HG02852 (cell line): ENCODE measurements around the gene IGFBP2.

Source experiments
- ATAC-seq: cut with Tn5 transposase; IDR thresholded peaks from one replicate; pipeline ENCODE4 v1.9.1; 2021; ENCODE audit warnings: mild to moderate bottlenecking, moderate library complexity; ENCODE audit not compliant: unreplicated experiment

The IGFBP2 gene

GRCh38 chr2:216615298-216616082 lies 17.7 kb upstream of the IGFBP2 start:
- no peak for ATAC-seq

GRCh38 chr2:216616083-216616678 lies 17.0 kb upstream of the IGFBP2 start:
- ATAC-seq: no peak

GRCh38 chr2:216617159-216617815 lies 15.9 kb upstream of the IGFBP2 start:
- ATAC-seq: no peak

GRCh38 chr2:216618785-216619184 lies 14.4 kb upstream of the IGFBP2 start:
- no peak for ATAC-seq

GRCh38 chr2:216619411-216620393 lies 13.5 kb upstream of the IGFBP2 start:
- no peak for ATAC-seq

- no peak for ATAC-seq
Measured at GRCh38 chr2:216620786-216621185, 12.4 kb upstream of the IGFBP2 start.

- ATAC-seq: no peak
Measured at GRCh38 chr2:216621292-216621691, 11.9 kb upstream of the IGFBP2 start.

- no peak for ATAC-seq
Measured at GRCh38 chr2:216622526-216622925, 10.7 kb upstream of the IGFBP2 start.

- no peak for ATAC-seq
Measured at GRCh38 chr2:216624251-216624650, 9.0 kb upstream of the IGFBP2 start.

GRCh38 chr2:216626168-216626874 lies 6.9 kb upstream of the IGFBP2 start:
- ATAC-seq: no peak

GRCh38 chr2:216626875-216627245 lies 6.4 kb upstream of the IGFBP2 start:
- no peak for ATAC-seq

- ATAC-seq: no peak
Measured at GRCh38 chr2:216629784-216630183, 3.4 kb upstream of the IGFBP2 start.

- no peak for ATAC-seq
Measured at GRCh38 chr2:216632346-216632951, 771 bp upstream of the IGFBP2 start.

GRCh38 chr2:216633616-216634369 lies 573 bp downstream of the IGFBP2 start:
- no peak for ATAC-seq

- no peak for ATAC-seq
Measured at GRCh38 chr2:216634370-216635148, 1.3 kb downstream of the IGFBP2 start.

- ATAC-seq: no peak
Measured at GRCh38 chr2:216635171-216635570, 2.0 kb downstream of the IGFBP2 start.

- ATAC-seq: no peak
Measured at GRCh38 chr2:216635701-216636550, 2.7 kb downstream of the IGFBP2 start.
